Stimulated activated CD4-positive, alpha-beta T cell treated with anti-CD3 and anti-CD28 coated beads, Interleukin-1b, Interleukin-23, amount 100 ng/mL, for 1 hour (primary cell): ENCODE measurements around the gene ROR1.
"Not testable (repeated sequence)": the region's sequence is repeated elsewhere in the genome, so short reads cannot be mapped to it uniquely, and the experiment has no call there.

Experiments
- DNase-seq, 2 donors: peaks; one replicate each; pipeline ENCODE4 v3.0.0-alpha.2; 2020; ENCODE audit warnings: low read depth in 2 of 2

ROR1 gene

DNA sequence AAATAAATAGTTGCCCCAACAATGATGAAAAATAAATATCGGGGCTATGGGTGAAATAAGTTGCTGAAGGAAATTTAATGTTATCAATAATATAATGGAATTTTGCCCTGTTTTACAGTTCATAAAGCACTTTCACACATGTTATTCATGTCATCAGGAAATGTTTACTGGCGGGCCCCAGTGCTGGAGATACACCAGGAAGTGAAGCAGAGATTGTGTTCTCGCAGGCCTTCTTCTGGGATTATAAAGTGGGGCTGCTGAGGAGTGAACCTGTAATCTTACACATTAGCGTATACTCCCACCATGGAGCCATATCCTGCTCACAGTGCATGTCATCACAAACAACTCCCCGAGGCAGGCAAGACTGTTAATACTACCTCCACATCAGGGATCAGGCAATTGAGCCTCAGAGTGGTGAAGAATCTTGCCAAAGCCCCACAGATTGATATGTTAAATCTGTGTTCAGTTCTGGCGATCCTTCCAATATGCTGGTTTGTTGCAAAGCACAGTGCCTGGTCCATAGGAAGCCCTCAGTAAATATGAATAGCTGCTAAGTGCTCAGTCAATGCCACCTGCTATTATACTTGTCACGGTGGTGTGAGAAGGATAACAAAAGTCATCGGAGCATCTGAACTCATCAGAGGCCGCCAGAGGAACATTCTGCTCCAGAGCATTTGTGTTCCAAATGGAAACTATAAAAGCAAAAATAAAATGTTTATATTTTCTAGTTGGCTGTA, 325.2 kb downstream of the ROR1 start:
- DNase-seq = no peak

DNA sequence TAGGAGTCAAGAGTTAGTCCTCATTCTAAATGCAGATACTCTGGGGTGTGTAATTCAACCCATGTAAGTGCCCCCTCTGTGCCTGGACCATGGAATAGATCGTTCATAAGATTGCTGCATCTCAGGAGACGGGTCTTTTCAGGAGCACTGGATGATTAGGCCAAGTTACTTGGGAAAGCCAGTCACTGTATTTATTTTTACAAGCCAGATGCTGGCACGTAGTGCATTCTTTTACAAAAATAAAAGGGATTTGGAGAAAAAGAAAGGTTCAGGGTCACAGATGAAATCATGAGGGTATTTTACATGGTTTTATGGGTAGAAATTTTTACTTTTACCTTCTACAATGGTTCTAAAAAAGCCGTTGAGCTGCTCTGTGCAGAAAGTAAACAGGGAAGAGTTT, 327.0 kb downstream of the ROR1 start:
- DNase-seq = no peak

DNA sequence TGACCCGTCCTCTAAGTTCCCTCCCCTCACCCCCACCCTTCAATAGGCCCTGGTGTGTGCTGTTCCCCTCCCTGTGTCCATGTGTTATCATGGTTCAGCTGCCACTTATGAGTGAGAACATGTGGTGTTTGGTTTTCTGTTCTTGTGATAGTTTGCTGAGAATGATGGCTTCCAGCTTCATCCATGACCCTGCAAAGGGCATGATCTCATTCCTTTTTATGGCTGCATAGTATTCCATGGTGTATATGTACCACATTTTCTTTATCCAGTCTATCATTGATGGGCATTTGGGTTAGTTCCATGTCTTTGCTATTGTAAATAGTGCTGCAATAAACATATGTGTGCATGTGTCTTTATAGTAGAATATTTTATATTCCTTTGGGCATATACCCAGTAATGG, 330.8 kb downstream of the ROR1 start:
- DNase-seq = not testable (repeated sequence)

DNA sequence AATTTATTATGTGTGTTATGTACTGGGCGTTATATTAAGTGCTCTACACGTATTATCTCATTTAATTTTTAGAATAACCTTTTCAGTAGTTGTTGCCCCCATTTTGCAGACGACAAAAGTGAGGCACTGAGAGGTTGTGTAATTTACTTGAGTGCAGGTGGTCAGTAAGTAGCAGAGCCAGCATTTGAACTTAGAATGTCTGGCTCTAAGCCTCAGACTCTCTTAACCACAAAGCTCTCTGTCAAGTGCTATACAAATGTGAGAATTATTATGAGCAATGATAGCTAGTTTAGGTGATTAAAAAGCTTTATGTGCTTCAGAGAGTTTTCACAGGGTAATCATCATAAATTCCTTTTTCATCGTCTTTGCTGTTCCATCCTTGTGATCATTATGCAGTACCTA, 333.3 kb downstream of the ROR1 start:
- DNase-seq = no peak

DNA sequence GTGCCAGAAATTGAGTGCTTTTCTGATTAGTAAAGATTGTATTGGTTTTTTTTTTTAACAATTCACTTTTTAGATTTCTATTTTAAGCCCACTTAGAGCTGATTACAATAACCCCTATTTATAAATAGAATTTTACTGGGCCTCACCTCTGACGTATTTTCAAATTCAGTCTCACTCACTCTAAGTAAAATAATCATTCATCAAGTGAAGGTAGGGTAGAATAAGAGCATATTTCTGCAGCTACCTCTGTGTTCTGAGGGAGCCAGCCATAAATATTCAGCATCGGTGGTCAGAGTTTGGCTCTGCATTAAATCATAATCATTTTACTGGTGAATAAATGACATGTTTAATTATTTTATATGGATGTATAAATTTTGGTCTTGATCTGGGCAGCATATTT, 333.8 kb downstream of the ROR1 start:
- no peak for DNase-seq

DNA sequence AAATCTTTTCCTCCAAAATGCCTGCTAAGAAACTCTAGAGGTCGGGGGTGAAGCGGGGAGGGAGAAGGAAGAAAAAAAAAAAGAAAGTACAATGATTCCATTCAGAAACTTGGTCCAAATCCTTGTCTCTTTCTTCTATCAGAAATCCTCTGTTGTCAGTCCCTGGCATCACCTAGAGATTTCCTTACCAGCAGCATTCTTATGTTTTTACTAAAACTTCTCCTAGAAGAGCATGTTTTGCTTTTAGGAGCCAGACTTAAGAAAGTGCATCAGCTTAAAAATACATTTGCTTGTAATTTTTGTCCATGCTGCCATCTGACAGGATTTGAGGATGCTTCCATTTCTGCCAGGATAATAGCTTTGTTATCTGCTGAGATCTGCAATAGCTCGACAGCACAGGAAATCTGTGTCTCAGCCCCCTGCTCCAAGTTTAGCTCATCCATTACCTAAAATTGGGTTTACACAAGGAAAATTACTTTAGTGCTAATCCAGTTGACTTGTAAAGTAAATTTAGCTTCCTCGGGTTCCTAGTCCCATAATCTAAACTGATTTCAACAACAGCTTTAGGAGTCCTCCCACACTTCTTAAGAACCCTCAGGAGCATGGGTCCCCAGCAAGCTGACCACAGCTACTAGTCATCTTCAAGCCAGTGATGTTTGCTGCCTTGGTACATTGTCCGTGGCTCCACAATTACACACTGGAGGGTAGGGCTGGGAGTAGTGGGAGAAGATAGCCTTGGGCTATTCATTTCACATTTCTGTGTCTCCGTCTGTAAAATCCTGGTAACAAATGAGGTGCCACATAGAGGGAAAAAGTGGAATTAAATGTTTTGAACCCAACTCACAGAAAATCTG, 337.3 kb downstream of the ROR1 start:
- DNase-seq = no peak

DNA sequence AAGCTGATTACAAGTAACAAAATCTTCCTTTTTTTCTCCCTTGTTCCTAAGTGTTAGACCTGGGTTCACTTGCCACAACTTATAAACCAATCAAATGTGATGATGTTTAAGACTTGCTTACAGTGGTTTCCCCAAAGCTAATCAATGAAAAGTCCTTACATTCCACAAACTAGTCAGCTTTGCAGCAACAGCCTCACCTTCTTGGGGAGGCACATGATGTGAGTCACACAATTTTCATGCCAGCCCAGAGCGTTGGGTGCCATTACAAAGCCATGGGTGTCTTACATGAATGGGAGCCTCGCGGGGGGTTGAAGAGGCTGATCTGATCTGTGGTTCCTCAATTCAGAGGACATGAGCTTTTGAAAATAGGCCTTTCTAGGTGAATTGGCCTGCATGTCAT, 338.0 kb downstream of the ROR1 start:
- DNase-seq = no peak

DNA sequence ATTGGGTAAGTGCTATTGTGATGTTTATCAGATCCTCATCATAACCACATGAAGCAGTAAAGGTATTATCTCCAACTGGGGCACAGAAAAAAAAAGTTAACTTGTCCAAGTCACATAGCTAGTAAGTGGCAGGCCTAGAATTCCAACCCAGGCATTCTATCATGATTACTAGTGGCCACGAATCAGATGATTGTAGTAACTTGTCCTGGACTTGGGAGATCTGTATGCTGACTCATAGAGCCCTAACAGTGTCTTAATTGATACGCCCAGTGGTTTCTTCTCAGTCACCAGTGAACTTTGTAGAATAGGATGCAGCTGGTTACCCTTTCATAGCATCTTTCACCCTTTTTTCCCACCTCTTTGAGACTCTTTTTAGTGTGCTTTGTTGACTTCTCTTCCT, 338.5 kb downstream of the ROR1 start:
- no peak for DNase-seq

DNA sequence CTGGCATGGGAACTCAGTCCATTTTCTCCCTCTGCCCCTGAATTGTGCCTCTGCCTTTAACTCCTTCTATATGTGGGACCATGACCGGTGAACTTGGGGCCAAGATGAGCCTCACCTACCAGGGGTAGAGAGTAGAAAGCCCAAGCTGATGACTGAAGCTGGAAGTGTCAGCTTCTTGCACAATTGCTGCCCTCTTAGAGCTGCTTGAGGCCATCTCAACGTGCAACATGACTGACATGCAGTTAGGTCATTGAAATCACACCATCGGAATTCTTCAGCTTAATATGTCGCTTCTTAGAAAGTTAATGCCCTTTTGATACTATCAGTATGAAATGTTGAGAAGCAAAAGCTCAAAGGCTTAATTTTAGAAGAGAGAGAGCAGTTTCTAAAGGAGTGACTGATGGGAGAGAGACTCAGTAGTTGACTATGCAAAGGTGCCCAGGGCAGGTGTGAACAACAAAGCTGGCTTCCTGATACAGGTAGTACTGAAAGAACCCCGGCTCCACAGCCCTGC, 340.3 kb downstream of the ROR1 start:
- DNase-seq = no peak

DNA sequence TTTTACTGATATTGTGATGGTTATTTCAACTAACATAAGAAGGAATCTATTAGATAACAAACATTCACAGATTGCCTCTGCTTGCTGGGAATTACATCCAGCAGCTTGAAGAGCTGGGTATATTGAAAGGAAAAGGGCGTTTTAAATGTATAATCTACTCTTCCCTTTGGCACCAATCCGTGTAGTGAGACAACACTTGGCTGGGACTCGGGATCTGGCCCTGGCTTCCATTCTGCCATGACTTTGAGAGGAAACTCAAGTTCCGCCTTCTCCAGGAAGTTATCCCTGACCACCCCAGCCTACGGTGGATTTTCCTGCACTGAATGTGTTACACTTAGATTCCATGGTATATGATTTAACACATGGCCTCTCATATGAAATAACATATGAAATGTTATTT, 342.7 kb downstream of the ROR1 start:
- DNase-seq = no peak

DNA sequence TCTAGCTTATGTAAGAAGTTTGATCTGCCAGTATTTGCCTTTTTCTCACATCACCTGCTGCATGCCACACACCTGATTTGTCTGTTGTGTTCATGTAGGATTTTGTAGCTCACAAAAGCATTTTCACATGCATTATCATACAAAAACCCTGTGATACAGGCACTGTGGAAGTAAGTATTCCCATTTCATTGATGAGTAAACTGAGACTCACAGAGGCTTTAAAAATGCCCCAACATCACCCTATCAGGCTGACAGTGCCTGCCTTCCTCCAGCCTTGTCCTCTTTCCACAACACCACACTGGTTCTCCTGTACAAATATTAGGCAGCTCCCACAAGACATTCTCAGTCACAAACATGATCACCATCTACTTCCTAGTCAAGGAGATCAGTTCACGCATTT, 343.7 kb downstream of the ROR1 start:
- DNase-seq = no peak

DNA sequence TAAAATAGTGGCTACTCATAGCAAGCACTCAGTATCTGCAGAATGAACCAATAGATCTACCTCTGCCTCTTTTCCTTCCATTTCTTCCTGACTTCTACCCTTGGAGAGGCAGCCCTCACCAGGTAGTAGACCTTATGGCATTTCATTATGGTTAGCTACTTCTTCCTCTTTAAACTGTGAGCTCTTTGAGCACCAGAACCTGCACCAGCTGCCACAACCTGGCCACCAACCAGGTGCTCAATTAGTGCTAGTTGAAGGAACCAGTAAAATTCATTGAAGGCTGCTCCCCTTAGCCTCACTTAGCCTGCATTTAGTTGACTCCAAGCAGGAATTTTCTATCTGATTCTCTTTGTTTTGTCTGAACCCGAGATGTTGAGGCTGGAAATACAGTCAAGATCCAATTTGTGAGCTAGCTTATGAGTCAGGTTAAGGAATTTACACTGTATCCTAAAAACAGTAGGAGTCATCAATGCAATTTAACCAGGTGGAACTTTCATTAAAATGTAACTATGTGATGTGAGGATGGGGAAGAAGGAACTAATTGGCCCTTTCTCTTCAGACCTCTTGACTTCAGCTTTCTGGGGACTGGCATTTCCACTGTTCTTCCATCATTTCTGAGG, 348.1 kb downstream of the ROR1 start:
- no peak for DNase-seq

DNA sequence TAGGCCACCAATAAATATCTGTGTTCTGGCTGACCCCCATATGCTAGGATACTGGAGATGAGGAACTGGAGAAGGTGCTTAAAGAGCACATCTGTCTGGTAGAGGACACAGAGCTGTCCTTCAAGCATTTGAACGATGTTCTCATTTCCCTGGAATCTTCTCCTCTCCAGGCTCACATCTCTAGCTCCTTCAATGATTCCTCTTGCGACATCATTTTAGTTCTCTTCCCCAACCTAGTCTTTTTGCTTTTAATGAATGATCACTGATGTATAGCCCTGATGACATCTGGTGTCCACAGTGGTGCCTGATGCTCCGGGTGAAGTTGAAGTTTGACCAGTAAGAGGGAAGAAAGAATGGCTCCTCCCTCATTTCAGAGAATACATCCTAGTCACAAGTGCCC, 348.8 kb downstream of the ROR1 start:
- no peak for DNase-seq

DNA sequence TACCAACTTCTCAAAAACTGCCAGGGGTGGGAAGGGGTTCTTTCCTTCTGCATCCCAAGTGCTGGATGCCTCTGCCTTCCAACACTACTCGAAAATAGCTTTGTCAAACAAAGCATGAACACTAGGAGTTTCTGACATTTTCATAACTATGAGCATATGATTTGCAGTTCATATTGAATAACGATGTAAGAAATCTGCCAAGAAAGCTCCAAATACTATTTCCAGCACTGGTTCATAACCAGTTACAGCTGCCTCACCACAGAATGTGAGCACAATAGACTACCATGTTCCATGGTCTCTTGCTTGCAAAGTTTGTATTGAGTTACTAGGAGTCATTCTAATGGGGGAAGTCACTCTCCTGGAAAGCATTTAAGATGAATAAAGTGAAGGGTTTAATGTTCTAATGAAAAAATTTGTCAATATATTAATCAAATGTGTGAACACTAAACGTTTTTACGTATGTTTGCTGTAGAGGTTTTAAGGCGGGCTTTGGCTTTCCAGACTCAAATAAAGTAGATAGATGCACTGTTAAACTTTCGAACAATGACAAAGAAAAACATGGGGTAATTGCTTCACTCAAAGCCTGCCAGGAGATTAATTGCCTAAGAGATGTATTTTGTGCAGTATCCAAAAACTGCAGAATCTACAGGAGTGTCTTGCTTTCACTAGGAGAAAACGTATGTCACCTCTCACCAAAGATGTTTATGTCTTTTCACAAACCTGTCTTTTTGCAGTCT, 351.1 kb downstream of the ROR1 start:
- DNase-seq = no peak

DNA sequence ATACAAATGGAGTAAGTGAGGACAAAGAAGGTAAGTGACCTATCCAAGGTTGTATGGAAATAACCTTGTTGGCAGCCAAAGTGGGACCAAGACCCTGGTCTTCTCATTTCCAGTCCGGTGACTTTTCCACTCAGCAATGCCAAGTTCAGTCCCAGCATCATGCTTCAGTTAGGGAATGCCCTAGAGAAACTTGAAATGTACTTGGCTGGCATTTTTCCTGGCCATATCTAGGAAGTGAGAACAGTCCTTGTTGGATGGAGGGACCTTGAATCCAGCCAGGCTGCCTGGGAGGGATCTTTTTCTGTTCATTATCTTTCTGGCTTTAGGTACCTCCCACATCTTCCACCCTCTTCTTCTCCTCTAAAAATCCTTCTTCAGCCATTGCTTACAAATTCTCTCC, 352.8 kb downstream of the ROR1 start:
- no peak for DNase-seq

DNA sequence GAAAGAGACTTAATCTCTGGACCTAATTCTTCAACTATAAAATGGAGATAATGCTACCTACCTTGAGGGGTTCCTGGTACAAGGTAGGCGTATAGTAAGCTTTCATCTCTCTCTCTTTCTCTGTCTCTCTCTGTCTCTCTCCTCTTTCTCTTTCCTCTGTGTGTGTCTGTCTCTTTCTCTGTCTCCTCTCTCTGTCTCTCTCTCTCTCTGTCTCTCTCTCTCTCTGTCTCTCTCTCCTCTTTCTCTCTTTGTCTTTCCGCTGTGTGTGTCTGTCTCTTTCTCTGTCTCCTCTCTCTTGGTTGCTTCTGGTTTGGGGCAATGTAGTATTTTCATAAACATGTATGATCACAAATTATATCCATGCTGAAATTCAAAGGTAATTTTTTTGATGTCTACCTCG, 353.5 kb downstream of the ROR1 start:
- no peak for DNase-seq

DNA sequence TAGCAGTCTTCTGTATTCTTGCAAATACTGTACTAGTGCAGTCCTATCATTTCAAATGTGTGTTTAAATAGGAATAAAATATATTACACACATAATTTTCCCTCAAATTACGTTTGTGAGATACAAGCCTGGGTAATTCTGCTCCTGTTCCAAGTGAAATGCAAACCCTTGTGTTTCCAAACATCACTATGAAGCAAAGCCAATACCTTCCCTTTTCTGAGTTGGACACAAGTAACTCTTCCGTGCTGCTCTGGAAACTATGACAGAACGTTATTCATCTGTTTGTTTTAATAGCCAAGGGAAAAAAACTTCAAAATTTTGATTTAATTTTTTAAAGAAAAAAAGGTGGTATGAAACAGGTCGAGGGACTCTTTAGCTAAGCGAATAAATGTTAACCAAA, 355.9 kb downstream of the ROR1 start:
- DNase-seq = no peak

DNA sequence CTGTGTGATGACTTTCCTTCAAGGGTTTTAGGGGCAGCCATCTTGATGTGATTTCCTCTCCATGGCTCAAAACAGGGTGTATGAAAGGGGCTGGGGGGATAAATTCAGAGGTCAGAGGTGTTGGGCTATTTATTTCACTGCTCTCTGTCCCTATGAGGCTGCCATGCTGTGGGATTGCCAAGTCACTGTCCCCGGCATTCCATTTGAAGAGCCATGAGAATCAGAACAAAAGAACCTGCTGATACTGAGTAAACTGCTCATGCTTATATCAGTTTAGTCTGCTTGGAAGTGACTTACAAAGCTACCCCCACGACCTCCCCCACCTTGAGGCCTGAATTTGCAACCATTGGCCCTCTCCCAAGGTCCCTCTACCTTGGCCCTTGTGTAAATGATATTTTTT, 357.3 kb downstream of the ROR1 start:
- DNase-seq = no peak

DNA sequence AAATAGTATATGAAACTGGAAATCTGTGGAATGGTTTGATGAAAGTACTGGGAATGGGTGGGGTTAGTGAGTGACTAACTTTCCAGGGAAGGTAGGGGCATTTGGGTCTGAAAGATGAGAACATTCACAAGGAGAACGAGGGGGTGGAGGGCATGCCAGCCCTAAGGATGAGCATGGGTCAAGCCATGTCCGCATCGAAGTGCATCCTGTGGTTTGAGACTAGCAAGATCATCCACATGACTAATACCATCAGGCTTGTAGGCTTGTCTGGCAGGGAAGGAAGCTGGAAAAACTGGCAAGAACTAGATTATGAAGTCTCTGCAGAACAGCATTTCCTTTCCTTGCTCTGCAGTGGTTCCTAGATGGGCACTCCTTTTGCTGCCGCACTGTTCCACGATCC, 359.2 kb downstream of the ROR1 start:
- no peak for DNase-seq

DNA sequence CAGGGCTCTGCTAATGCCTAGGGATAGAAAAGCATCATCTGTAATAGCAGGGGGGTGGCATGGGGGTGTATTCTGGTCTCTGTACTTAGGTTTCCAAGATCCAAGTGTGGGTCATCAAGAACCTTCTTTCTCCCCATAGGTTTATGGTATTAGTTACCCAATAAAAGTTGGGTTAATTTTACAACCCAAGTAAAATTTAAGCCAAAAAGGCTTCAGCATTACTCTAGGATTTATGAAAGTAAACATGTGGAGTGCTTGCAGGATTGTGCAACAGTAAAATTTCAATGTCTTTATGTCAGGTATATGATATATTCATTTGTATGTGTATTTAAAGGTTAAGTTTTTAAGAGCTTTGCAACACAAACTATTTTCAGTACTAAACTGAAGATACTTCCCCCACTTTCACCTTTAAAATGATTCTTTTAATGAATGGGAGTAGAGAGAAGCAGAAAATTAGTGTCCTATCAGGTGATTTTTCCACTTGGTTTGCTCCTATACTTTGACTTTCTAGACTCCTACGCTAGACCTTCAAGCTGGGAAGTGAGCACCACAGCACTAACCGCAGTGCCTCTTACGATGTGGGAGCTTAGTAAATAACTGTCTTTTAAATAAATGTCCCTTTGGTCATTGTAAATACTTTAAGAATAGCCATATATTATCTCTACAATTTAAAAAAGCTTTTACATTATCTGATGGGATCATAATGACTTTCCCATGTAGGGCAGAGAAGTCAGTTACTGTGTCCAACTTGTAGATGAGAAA, 361.8 kb downstream of the ROR1 start:
- DNase-seq = no peak

DNA sequence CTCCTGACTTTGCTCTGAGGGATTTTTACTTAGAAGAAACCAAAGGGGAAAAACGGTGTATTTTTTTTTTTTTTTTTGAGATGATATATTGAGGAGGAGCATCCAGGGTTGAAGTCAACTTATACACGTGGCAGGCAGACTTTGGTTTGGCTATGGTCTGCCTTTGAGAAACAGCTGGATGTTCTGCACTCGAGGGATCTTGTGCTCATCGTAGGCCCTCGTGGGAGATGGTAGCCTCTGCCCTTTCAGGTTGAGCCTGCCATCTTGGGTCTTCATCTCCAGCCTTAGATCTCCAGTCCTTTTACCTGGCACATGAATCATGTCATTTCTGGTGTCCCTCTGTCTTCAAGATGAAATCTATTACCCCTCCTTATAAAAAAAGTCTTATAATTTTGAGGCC, 362.5 kb downstream of the ROR1 start:
- no peak for DNase-seq
